Ishikawa (cell line): ENCODE measurements around the gene PARP9.

ENCODE experiments used
- CEBPB ChIP-seq: IDR thresholded peaks from 2 replicates; pipeline ENCODE4 v1.6.1; 2012
- CREB1 ChIP-seq: IDR thresholded peaks from 2 replicates; pipeline ENCODE4 v1.6.1; 2012; ENCODE audit warnings: low read depth
- EGR1 ChIP-seq: IDR thresholded peaks from 2 replicates; pipeline ENCODE4 v1.6.1; 2012
- EP300 ChIP-seq: IDR thresholded peaks from 2 replicates; pipeline ENCODE4 v1.6.1; 2012; ENCODE audit warnings: borderline replicate concordance
- FOXM1 ChIP-seq: IDR thresholded peaks from 2 replicates; pipeline ENCODE4 v1.6.1; 2012; ENCODE audit warnings: low read depth, borderline replicate concordance
- NFIC ChIP-seq: IDR thresholded peaks from 2 replicates; pipeline ENCODE4 v1.6.1; 2012
- RAD21 ChIP-seq: IDR thresholded peaks from 2 replicates; pipeline ENCODE4 v1.6.1; 2012; ENCODE audit warnings: low read depth
- TAF1 ChIP-seq: IDR thresholded peaks from 2 replicates; pipeline ENCODE4 v1.6.1; 2012; ENCODE audit warnings: low read depth, mild to moderate bottlenecking
- TCF12 ChIP-seq: IDR thresholded peaks from 2 replicates; pipeline ENCODE4 v1.6.1; 2012; ENCODE audit warnings: low read depth
- TEAD4 ChIP-seq: IDR thresholded peaks from 2 replicates; pipeline ENCODE4 v1.6.1; 2012
- YY1 ChIP-seq: IDR thresholded peaks from 2 replicates; pipeline ENCODE4 v1.6.1; 2012; ENCODE audit warnings: low read depth
- ZBTB7A ChIP-seq: IDR thresholded peaks from 2 replicates; pipeline ENCODE4 v1.6.1; 2012; ENCODE audit warnings: low read depth
- TF ChIP-seq, protein P1 (sequence below): IDR thresholded peaks from 2 replicates; pipeline ENCODE4 v1.6.1; 2012; ENCODE audit warnings: low read depth, mild to moderate bottlenecking
- TF ChIP-seq, protein P2 (sequence below): IDR thresholded peaks from 2 replicates; pipeline ENCODE4 v1.6.1; 2012
- TF ChIP-seq, protein P3 (sequence below): IDR thresholded peaks from 2 replicates; pipeline ENCODE4 v1.6.1; 2012

Gene PARP9

DNA sequence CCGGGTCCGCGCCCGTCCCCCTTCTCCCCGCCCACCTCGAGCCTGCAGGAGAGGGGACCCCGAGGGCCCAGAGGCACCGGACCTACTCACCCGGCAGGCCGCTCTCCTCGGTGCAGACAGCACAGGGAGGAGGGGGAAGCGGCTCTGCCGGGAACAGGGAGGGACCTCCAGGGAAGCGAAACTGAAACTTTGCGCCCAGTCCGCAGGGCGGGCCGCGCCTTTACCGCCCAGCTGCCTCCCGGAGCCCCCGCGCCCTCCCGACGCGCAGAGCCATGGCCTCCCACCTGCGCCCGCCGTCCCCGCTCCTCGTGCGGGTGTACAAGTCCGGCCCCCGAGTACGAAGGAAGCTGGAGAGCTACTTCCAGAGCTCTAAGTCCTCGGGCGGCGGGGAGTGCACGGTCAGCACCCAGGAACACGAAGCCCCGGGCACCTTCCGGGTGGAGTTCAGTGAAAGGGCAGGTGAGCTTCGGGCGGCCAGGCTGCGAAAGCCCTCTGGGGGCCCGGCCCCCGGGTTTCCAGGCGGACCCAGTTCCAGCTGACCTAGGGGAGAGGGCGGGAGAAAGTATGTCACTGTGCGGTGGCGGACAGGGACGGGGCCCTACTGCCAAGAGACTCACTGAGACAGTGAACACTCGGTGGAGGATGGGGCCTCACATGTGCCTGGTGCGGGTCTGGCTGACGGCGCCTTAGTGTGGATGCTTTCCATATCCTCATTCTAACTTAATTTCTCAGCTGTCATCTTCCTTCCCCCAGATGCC lies at the start of gene PARP9, which contains the start of gene DTX3L:
Gene PARP9 (minus strand): TSS at position 146 of the 758 bp plus-strand sequence. CDS start 4,680 bp downstream, outside the sequence.
Gene DTX3L (plus strand): TSS at position 184 of the 758 bp plus-strand sequence. CDS start 89 bp downstream, at position 273.
- TF ChIP-seq EP300, result no peak
- TF ChIP-seq, protein P1, sequence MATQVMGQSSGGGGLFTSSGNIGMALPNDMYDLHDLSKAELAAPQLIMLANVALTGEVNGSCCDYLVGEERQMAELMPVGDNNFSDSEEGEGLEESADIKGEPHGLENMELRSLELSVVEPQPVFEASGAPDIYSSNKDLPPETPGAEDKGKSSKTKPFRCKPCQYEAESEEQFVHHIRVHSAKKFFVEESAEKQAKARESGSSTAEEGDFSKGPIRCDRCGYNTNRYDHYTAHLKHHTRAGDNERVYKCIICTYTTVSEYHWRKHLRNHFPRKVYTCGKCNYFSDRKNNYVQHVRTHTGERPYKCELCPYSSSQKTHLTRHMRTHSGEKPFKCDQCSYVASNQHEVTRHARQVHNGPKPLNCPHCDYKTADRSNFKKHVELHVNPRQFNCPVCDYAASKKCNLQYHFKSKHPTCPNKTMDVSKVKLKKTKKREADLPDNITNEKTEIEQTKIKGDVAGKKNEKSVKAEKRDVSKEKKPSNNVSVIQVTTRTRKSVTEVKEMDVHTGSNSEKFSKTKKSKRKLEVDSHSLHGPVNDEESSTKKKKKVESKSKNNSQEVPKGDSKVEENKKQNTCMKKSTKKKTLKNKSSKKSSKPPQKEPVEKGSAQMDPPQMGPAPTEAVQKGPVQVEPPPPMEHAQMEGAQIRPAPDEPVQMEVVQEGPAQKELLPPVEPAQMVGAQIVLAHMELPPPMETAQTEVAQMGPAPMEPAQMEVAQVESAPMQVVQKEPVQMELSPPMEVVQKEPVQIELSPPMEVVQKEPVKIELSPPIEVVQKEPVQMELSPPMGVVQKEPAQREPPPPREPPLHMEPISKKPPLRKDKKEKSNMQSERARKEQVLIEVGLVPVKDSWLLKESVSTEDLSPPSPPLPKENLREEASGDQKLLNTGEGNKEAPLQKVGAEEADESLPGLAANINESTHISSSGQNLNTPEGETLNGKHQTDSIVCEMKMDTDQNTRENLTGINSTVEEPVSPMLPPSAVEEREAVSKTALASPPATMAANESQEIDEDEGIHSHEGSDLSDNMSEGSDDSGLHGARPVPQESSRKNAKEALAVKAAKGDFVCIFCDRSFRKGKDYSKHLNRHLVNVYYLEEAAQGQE, result no peak
- no peak for TF ChIP-seq YY1
- TF ChIP-seq CREB1, result no peak
- TF ChIP-seq ZBTB7A, result no peak
- no peak for TF ChIP-seq RAD21
- TF ChIP-seq NFIC, result no peak
- no peak for TF ChIP-seq CEBPB
- TF ChIP-seq, protein P2, sequence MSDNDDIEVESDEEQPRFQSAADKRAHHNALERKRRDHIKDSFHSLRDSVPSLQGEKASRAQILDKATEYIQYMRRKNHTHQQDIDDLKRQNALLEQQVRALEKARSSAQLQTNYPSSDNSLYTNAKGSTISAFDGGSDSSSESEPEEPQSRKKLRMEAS, result no peak
- TF ChIP-seq FOXM1, result no peak
- TF ChIP-seq TEAD4, result no peak

DNA sequence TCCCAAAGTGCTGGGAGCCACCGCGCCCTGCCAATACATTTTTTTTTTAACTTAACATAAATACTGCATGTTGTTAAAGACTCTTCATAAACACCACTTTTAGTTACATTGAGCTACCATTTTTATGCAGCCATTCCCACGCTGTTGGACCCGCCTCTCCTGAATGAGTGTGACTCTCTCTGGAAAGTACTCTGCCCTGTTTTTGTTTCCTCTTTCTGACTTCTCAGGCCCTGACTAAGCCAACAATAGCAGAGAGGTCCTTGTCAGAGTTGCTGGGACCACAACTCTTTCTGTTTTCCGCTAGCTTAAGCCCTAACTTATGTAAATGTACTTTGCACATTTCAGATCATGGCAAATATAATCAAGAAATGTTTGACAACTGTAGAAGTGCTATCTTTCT lies 48.6 kb upstream of the PARP9 start:
- TF ChIP-seq, protein P2, result no peak
- TF ChIP-seq TEAD4 (no peak), TAF1 (no peak), TCF12 (no peak), YY1 (no peak), CREB1 (no peak), CEBPB (no peak), EGR1 (no peak), FOXM1 (no peak), EP300 (no peak), RAD21 (no peak), NFIC (no peak), ZBTB7A (no peak)
- TF ChIP-seq, protein P1, result no peak
- TF ChIP-seq, protein P3, sequence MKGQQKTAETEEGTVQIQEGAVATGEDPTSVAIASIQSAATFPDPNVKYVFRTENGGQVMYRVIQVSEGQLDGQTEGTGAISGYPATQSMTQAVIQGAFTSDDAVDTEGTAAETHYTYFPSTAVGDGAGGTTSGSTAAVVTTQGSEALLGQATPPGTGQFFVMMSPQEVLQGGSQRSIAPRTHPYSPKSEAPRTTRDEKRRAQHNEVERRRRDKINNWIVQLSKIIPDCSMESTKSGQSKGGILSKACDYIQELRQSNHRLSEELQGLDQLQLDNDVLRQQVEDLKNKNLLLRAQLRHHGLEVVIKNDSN, result no peak

DNA sequence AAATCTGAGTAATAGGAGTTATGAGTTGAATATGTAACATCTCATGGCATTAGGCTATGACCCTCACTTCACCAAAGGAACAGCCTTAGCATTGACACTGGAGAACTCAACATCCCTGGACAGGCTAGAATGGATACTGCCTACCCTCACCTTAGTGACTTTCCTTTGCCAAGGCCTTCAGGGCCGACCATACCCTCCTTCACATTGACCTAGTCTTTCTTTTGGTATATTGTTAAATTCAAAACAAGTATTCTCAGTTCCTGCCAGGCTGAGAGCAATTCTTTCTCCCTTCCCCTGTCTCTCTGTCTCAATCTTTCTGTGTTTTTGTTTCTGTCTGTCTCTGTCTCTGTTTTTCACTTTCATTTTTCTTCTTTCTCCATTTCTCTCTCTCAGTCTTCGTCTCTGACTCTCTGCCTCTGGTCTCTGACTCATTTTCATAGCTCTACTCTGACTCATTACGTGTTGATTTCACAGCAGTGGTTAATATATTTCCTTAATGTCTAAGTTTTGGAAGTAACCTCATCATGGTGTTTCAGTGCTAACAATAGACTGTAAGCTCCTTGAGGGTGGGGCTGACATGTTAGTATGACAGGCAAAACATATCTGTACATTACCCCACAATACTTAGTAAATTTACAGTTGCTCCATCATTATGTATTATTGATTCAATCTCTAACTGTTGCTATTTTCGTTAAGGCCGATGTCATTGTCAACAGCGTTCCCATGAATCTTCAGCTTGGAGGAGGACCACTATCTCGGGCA lies 45.9 kb upstream of the PARP9 start:
- TF ChIP-seq NFIC (no peak), YY1 (no peak), TEAD4 (no peak), TAF1 (no peak), TCF12 (no peak), EP300 (no peak), EGR1 (no peak), CEBPB (no peak), CREB1 (no peak), ZBTB7A (no peak), RAD21 (no peak), FOXM1 (no peak)
- TF ChIP-seq, protein P1, result no peak
- TF ChIP-seq, protein P2, result no peak
- TF ChIP-seq, protein P3, result no peak
